Thoracic aorta (tissue), 2 donors: ENCODE data around the gene PPP3CB. TPM values are rescaled to one million over a fixed set of nuclear protein-coding genes. Genes with fewer than 3 reads are reported as not detected.

Source experiments
- ATAC-seq: fragments of 150-250 bp; one replicate; pipeline ENCODE4 v1.8.0; 2017; ENCODE audit warnings: low read depth; ENCODE audit not compliant: insufficient number of reproducible peaks, low FRiP score
- DNase-seq: peaks from one replicate; pipeline ENCODE4 v3.0.0-alpha.2; 2020; ENCODE audit warnings: low spot score
- H3K27ac ChIP-seq, 2 donors: fragments of 200-600 bp; sonication (generic); 1 replicate in 1 of 2; 2 replicates in 1 of 2; pipeline ENCODE4 v1.5.1; 2016; ENCODE audit warnings: mild to moderate bottlenecking in 2 of 2, moderate library complexity in 2 of 2
- H3K27me3 ChIP-seq: fragments of 200-600 bp; sonication (generic); replicated peaks from 2 replicates; pipeline ENCODE4 v1.6.0; 2016; ENCODE audit warnings: mild to moderate bottlenecking; ENCODE audit not compliant: insufficient read depth
- H3K36me3 ChIP-seq: fragments of 200-600 bp; sonication (generic); one replicate; pipeline ENCODE4 v1.5.1; 2016
- H3K4me1 ChIP-seq, 2 donors: fragments of 200-600 bp; sonication (generic); 1 replicate in 1 of 2; 2 replicates in 1 of 2; pipeline versions ENCODE4 v1.5.1 to v1.6.0; 2016; ENCODE audit warnings: low read depth in 2 of 2, mild to moderate bottlenecking in 1 of 2; ENCODE audit not compliant: control insufficient read depth in 1 of 2
- H3K4me3 ChIP-seq: fragments of 200-600 bp; sonication (generic); 2 replicates; pipeline ENCODE4 v1.5.1; 2016; ENCODE audit warnings: mild to moderate bottlenecking
- H3K9me3 ChIP-seq: fragments of 200-600 bp; sonication (generic); 2 replicates; pipeline ENCODE4 v1.5.1; 2016
- CTCF ChIP-seq: fragments of 200-600 bp; sonication (generic); IDR thresholded peaks from one replicate; pipeline ENCODE4 v1.5.1; 2019; ENCODE audit warnings: antibody characterized with exemption
- total RNA-seq, 2 donors: library from RNA; depleted of rRNA; stranded (reverse); fragments of >200 nt; gene quantifications; one replicate each; pipeline versions ENCODE4 v1.1.0 to v1.2.3, GENCODE V29; 2016

The PPP3CB gene
- total RNA-seq, 2 donors from 2014 or later, result 39.4 to 80.6 TPM

DNA sequence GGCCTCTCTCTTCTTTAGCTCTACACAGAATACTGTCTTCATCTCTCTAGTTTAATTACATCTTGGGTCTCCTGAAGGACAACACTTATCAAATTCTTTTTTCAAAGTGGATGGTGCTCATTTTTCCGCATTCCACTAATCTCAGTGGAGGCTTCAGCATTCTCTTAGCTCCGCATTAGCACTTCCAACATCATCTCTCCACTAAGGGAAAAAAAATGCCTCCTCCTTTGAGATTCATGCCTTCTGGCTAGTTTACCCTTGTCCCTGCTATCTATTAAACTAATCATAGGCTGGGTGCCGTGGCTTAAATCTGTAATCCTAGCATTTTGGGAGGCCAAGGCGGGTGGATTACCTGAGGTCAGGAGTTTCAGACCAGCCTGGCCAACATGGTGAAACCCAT, 9.2 kb downstream of the PPP3CB start:
- ATAC-seq (no peak), DNase-seq (no peak)
- H3K27ac ChIP-seq, result no peak overlapping the region
- no peaks in the 10 kb centered on the region for H3K27me3 ChIP-seq
- peaks cover 5 to 6% of the 10 kb centered on the region in 2 donors for H3K4me1 ChIP-seq
- H3K9me3 ChIP-seq, result no peaks in the 10 kb centered on the region
- H3K36me3 ChIP-seq, result no peaks in the 10 kb centered on the region
- no peak for TF ChIP-seq CTCF
- no peak overlapping the region for H3K4me3 ChIP-seq

DNA sequence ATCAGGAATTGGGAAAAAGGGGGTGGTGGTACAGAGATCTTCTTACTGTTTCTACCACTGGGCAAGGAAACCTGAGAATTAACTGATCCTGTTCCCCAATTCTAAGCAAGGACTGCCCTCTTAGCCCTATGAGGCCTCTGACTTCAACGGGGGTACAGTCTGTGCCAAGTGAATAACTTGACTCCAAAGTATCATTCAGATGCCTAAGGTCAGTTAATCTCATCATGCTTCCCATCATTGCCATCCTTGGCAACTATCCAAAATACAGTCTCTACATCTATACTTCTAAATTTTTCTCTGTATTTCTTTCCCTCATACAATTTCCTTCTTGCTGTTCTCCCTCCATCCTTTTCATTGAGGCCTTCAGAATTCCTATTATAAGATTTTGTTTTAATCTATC, 10.5 kb downstream of the PPP3CB start:
- no peak for ATAC-seq
- no peak for DNase-seq
- Histone ChIP-seq H3K9me3 (no peaks in the 10 kb centered on the region), H3K27me3 (no peaks in the 10 kb centered on the region), H3K36me3 (no peaks in the 10 kb centered on the region), H3K27ac (no peak overlapping the region), H3K4me1 (peaks cover 6% of the 10 kb centered on the region in 2 donors), H3K4me3 (no peak overlapping the region)
- TF ChIP-seq CTCF, result no peak

DNA sequence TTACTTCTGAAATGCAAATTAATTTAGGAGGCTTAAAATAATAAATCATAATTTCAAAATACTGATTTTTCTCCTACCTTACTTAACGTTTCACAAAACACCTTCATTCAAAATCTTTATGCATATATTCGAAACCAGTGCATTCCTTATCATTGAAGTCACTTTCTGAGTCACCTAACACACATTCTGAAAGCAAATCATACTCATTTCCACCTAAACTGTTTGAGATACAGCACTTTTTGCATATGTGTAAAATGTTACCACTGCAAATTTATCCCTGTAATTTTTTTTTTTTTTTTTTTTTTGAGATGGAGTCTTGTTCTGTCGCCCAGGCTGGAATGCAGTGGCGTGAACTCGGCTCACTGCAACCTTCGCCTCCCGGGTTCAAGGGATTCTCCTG, 15.7 kb downstream of the PPP3CB start:
- no peak overlapping the region for H3K27ac ChIP-seq
- ATAC-seq (no peak), DNase-seq (no peak)
- TF ChIP-seq CTCF, result no peak
- H3K4me3 ChIP-seq, result no peak overlapping the region
- peaks cover 5% of the 10 kb centered on the region in 2 donors for H3K4me1 ChIP-seq
- H3K9me3 ChIP-seq, result no peaks in the 10 kb centered on the region
- peaks cover 13% of the 10 kb centered on the region for H3K36me3 ChIP-seq
- H3K27me3 ChIP-seq, result no peaks in the 10 kb centered on the region

DNA sequence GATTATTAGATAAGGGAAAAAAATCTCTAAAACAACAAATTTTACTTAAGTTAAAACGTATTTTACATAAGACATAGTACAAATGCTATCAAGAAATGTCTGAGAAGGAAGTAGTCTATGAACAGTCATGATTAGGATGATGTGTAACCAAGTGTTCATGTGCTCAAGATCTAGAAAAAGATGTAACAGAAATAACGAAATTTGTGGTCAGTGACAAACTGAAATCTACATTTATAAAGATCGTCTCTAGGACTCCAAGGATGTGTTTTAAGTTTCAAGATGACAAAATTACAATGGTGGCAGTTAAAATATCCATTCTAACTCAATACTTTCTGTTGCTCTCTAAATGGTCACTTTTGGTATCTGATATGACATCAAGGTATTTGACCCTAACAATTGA, 17.2 kb downstream of the PPP3CB start:
- Histone ChIP-seq H3K27me3 (no peaks in the 10 kb centered on the region), H3K9me3 (no peaks in the 10 kb centered on the region), H3K36me3 (peaks cover 16% of the 10 kb centered on the region), H3K4me1 (peaks cover 5% of the 10 kb centered on the region in 2 donors), H3K4me3 (no peak overlapping the region), H3K27ac (no peak overlapping the region)
- DNase-seq (no peak), ATAC-seq (no peak)
- no peak for TF ChIP-seq CTCF

DNA sequence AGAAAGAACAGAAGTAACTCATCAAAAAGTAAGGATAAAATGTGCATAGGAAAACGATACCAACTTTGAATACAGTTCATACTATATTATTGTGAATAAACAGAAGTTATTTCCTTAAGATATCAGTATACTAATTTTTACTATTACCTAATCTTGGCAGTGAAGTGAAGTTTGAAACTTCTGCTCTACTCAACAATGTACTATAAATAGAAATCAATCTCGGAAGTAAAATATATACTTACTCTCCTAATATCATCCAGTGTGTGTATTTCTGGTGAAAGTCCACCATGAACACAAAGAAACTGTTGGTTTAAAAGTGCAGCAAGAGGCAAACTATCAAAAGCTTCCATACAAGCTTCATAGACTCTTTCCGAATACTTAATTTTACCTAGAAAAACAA, 24.6 kb downstream of the PPP3CB start:
- H3K9me3 ChIP-seq, result no peaks in the 10 kb centered on the region
- H3K36me3 ChIP-seq, result peaks cover 23% of the 10 kb centered on the region
- no peak for TF ChIP-seq CTCF
- H3K27ac ChIP-seq, result peak overlapping the region; percentile 30 to 48
- H3K4me1 ChIP-seq, result peaks cover 2 to 31% of the 10 kb centered on the region in 2 donors
- H3K4me3 ChIP-seq, result no peak overlapping the region
- no peaks in the 10 kb centered on the region for H3K27me3 ChIP-seq
- ATAC-seq (no peak), DNase-seq (no peak)
